ENCODE data around the gene CACNB1.

CACNB1 gene

GRCh38 chr17:39192901-39193300, 4.6 kb downstream of the CACNB1 start:
- Mint-ChIP-seq H3K4me3 (no peak overlapping the region), H3K27me3 (ENCODE audit: low read depth, poor library complexity) (no peaks in the 10 kb centered on the region), H3K4me1 (peaks cover 52% of the 10 kb centered on the region), H3K36me3 (ENCODE audit: low read depth) (peaks cover 17% of the 10 kb centered on the region), H3K9me3 (no peaks in the 10 kb centered on the region), H3K27ac (no peak overlapping the region)
- no peak for TF ChIP-seq CTCF (IDR thresholded peaks at IDR 0.05)
- no peak for DNase-seq

- no peaks in the 10 kb centered on the region for H3K27me3 Mint-ChIP-seq (ENCODE audit: low read depth, poor library complexity)
- H3K9me3 Mint-ChIP-seq = no peaks in the 10 kb centered on the region
- H3K4me3 Mint-ChIP-seq = no peak overlapping the region
- TF ChIP-seq CTCF (IDR thresholded peaks at IDR 0.05) = no peak
- DNase-seq = no peak
- H3K27ac Mint-ChIP-seq = peak overlapping the region; percentile 78
- H3K36me3 Mint-ChIP-seq (ENCODE audit: low read depth) = peaks cover 17% of the 10 kb centered on the region
- H3K4me1 Mint-ChIP-seq = peaks cover 52% of the 10 kb centered on the region
These were observed 5.5 kb downstream of the CACNB1 start for GRCh38 chr17:39191750-39192510.

- H3K36me3 Mint-ChIP-seq (ENCODE audit: low read depth) = peaks cover 21% of the 10 kb centered on the region
- no peaks in the 10 kb centered on the region for H3K9me3 Mint-ChIP-seq
- H3K27ac Mint-ChIP-seq = no peak overlapping the region
- H3K4me1 Mint-ChIP-seq = peaks cover 20% of the 10 kb centered on the region
- no peak for TF ChIP-seq CTCF (IDR thresholded peaks at IDR 0.05)
- H3K4me3 Mint-ChIP-seq = no peak overlapping the region
- no peaks in the 10 kb centered on the region for H3K27me3 Mint-ChIP-seq (ENCODE audit: low read depth, poor library complexity)
- no peak for DNase-seq
These were observed 10.2 kb downstream of the CACNB1 start for GRCh38 chr17:39187152-39187830.

DNA sequence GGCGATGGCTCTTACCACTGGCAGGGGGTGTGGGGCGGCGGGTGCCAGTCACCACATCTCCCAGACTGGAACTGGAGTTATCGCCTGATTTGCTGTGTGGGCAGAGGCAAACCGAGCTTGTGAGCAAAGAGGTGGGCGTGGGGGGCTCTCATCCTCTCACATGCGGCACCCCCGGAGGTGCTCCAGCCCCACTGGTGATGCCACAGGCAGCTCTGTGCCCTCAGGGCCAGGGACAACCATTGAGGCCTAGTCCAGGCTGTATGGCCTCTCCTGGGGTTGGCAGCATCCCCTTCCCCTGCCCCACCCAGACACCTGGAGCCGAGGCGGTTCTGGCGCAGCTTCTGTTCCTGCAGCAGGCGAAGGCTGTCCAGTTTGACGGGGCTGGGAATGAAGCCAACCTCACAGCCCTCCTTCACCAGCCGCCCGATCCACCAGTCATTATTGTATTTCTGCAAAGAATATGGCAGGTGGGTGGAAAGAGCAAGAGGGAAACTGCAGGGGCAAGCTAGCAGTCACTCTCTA, 10.9 kb downstream of the CACNB1 start:
- peaks cover 20% of the 10 kb centered on the region for H3K36me3 Mint-ChIP-seq (ENCODE audit: low read depth)
- no peak for TF ChIP-seq CTCF (IDR thresholded peaks at IDR 0.05)
- no peak overlapping the region for H3K4me3 Mint-ChIP-seq
- no peak for DNase-seq
- H3K27ac Mint-ChIP-seq = no peak overlapping the region
- H3K27me3 Mint-ChIP-seq (ENCODE audit: low read depth, poor library complexity) = no peaks in the 10 kb centered on the region
- peaks cover 13% of the 10 kb centered on the region for H3K4me1 Mint-ChIP-seq
- H3K9me3 Mint-ChIP-seq = no peaks in the 10 kb centered on the region

GRCh38 chr17:39183720-39184119, 13.7 kb downstream of the CACNB1 start:
- no peak for DNase-seq
- Mint-ChIP-seq H3K9me3 (no peaks in the 10 kb centered on the region), H3K4me3 (no peak overlapping the region), H3K27ac (peak overlapping the region; percentile 61), H3K4me1 (peaks cover 10% of the 10 kb centered on the region), H3K27me3 (ENCODE audit: low read depth, poor library complexity) (no peaks in the 10 kb centered on the region), H3K36me3 (ENCODE audit: low read depth) (peaks cover 21% of the 10 kb centered on the region)
- TF ChIP-seq CTCF (IDR thresholded peaks at IDR 0.05) = no peak

Data from nephron progenitor cell (in vitro differentiated cells).